Mesenchymal stem cell (in vitro differentiated cells and primary cell): ENCODE measurements around the gene FCGBP.

Source experiments
- DNase-seq: peaks from one replicate; pipeline ENCODE4 v3.0.0-alpha.2; 2013
- H2AFZ ChIP-seq: one replicate; pipeline ENCODE4 v1.6.1; 2013; ENCODE audit warnings: low read depth, mild to moderate bottlenecking, control low read depth, inconsistent platforms, low read length, moderate library complexity
- H2AK5ac ChIP-seq: 2 replicates; pipeline ENCODE4 v1.6.1; 2013; ENCODE audit warnings: low read length, moderate library complexity, mild to moderate bottlenecking, inconsistent platforms; ENCODE audit not compliant: severe bottlenecking
- H2BK120ac ChIP-seq: one replicate; pipeline ENCODE4 v1.6.1; 2013; ENCODE audit warnings: low read depth, mild to moderate bottlenecking, inconsistent platforms, low read length, moderate library complexity
- H2BK12ac ChIP-seq, 2 experiments: one replicate each; pipeline ENCODE4 v1.6.1; 2013; ENCODE audit warnings: inconsistent platforms in 2 of 2, low read length in 2 of 2, mild to moderate bottlenecking in 2 of 2, moderate library complexity in 2 of 2, control low read depth in 1 of 2
- H2BK15ac ChIP-seq: one replicate; pipeline ENCODE4 v1.6.1; 2013; ENCODE audit warnings: mild to moderate bottlenecking, low read depth, inconsistent platforms; ENCODE audit not compliant: poor library complexity, severe bottlenecking
- H2BK5ac ChIP-seq: 2 replicates; pipeline ENCODE4 v1.6.1; 2013; ENCODE audit warnings: low read depth, mild to moderate bottlenecking, low read length, control low read depth, inconsistent platforms; ENCODE audit not compliant: poor library complexity, severe bottlenecking
- H3K14ac ChIP-seq, 2 experiments: one replicate each; pipeline ENCODE4 v1.6.1; 2013; ENCODE audit warnings: inconsistent platforms in 2 of 2, low read length in 2 of 2, control low read depth in 1 of 2, mild to moderate bottlenecking in 1 of 2, moderate library complexity in 1 of 2
- H3K18ac ChIP-seq, 2 experiments: one replicate each; pipeline ENCODE4 v1.6.1; 2013; ENCODE audit warnings: inconsistent platforms in 2 of 2, low read length in 2 of 2, control low read depth in 1 of 2, low read depth in 1 of 2, mild to moderate bottlenecking in 1 of 2
- H3K23ac ChIP-seq, 2 experiments: one replicate each; pipeline ENCODE4 v1.6.1; 2013; ENCODE audit warnings: inconsistent platforms in 2 of 2, low read length in 2 of 2, mild to moderate bottlenecking in 2 of 2, moderate library complexity in 2 of 2, control low read depth in 1 of 2
- H3K27ac ChIP-seq: 2 replicates; pipeline ENCODE4 v1.5.1; 2013; ENCODE audit warnings: mild to moderate bottlenecking, moderate library complexity, low read length, control low read depth, inconsistent platforms; ENCODE audit not compliant: poor library complexity, severe bottlenecking
- H3K27me3 ChIP-seq, 2 experiments: 2 replicates each; pipeline versions ENCODE4 v1.6.1 to v1.7.0; 2013; ENCODE audit warnings: low read length in 2 of 2, mild to moderate bottlenecking in 2 of 2, moderate library complexity in 2 of 2, control low read depth in 1 of 2, inconsistent platforms in 1 of 2; ENCODE audit not compliant: control insufficient read depth in 1 of 2, insufficient read depth in 1 of 2
- H3K36me3 ChIP-seq, 2 experiments: 2 replicates each; pipeline versions ENCODE4 v1.6.1 to v1.7.0; 2013; ENCODE audit warnings: low read length in 2 of 2, control low read depth in 1 of 2, inconsistent platforms in 1 of 2, low read depth in 1 of 2, mild to moderate bottlenecking in 1 of 2; ENCODE audit not compliant: insufficient read depth in 2 of 2, control insufficient read depth in 1 of 2
- H3K4ac ChIP-seq, 2 experiments: one replicate each; pipeline ENCODE4 v1.6.1; 2013; ENCODE audit warnings: inconsistent platforms in 2 of 2, low read length in 2 of 2, mild to moderate bottlenecking in 2 of 2, moderate library complexity in 2 of 2, control low read depth in 1 of 2, low read depth in 1 of 2
- H3K4me1 ChIP-seq: 2 replicates; pipeline ENCODE4 v1.6.1; 2013; ENCODE audit warnings: low read depth, low read length, control low read depth; ENCODE audit not compliant: control insufficient read depth, insufficient read depth
- H3K4me2 ChIP-seq: 2 replicates; pipeline ENCODE4 v1.6.1; 2013; ENCODE audit warnings: low read length, mild to moderate bottlenecking, inconsistent platforms; ENCODE audit not compliant: poor library complexity, severe bottlenecking
- H3K4me3 ChIP-seq, 2 experiments: 2 replicates each; pipeline versions ENCODE4 v1.5.1 to v1.7.0; 2013; ENCODE audit warnings: low read length in 2 of 2, mild to moderate bottlenecking in 2 of 2, control low read depth in 1 of 2, low read depth in 1 of 2; ENCODE audit not compliant: insufficient read depth in 1 of 2
- H3K79me1 ChIP-seq: replicated peaks from 2 replicates; pipeline ENCODE4 v1.6.1; 2013; ENCODE audit warnings: mild to moderate bottlenecking, control low read depth, low read length, inconsistent platforms; ENCODE audit not compliant: poor library complexity, severe bottlenecking
- H3K9ac ChIP-seq: 2 replicates; pipeline ENCODE4 v1.7.0; 2013; ENCODE audit warnings: mild to moderate bottlenecking, low read length, moderate library complexity
- H3K9me3 ChIP-seq: 2 replicates; pipeline ENCODE4 v1.7.0; 2013; ENCODE audit warnings: mild to moderate bottlenecking, low read length; ENCODE audit not compliant: control insufficient read depth
- H4K8ac ChIP-seq: one replicate; pipeline ENCODE4 v1.6.1; 2013; ENCODE audit warnings: inconsistent platforms, mild to moderate bottlenecking, low read length, moderate library complexity
- H4K91ac ChIP-seq: one replicate; pipeline ENCODE4 v1.6.1; 2013; ENCODE audit warnings: mild to moderate bottlenecking, low read length, inconsistent platforms
- WGBS: methylation state at CpG from one replicate; pipeline ENCODE4 v1.1.7; 2013; ENCODE audit warnings: mixed read lengths; 5-methylcytosine and 5-hydroxymethylcytosine counted together

Gene FCGBP

GRCh38 chr19:39913682-39914333 is 20.6 kb downstream of the FCGBP start:
- Histone ChIP-seq H3K14ac (no peak overlapping the region), H3K9ac (no peak overlapping the region), H2BK15ac (no peak overlapping the region), H3K27me3 (peaks cover 0 to 33% of the 10 kb centered on the region in 2 experiments), H3K9me3 (no peaks in the 10 kb centered on the region), H3K27ac (no peak overlapping the region), H4K91ac (no peak overlapping the region), H2AFZ (no peak overlapping the region), H2BK5ac (no peak overlapping the region), H3K36me3 (peaks cover 0 to 5% of the 10 kb centered on the region in 2 experiments), H2BK120ac (no peak overlapping the region), H3K18ac (no peak overlapping the region), H2BK12ac (no peak overlapping the region), H3K4ac (no peak overlapping the region), H4K8ac (no peak overlapping the region), H3K79me1 (no peaks in the 10 kb centered on the region), H3K4me3 (no peak overlapping the region), H3K4me1 (no peaks in the 10 kb centered on the region), H3K4me2 (no peak overlapping the region), H3K23ac (no peak overlapping the region), H2AK5ac (no peak overlapping the region)
- no peak for DNase-seq
- 91% methylated on average over 20 of the region's 20 CpGs for WGBS

- Histone ChIP-seq H3K79me1 (no peaks in the 10 kb centered on the region), H3K27me3 (no peaks in the 10 kb centered on the region), H3K4me2 (no peak overlapping the region), H2BK12ac (no peak overlapping the region), H3K9ac (no peak overlapping the region), H2BK15ac (no peak overlapping the region), H3K4me3 (no peak overlapping the region), H2BK120ac (no peak overlapping the region), H3K14ac (no peak overlapping the region), H2AFZ (no peak overlapping the region), H3K18ac (no peak overlapping the region), H2BK5ac (no peak overlapping the region), H3K4me1 (no peaks in the 10 kb centered on the region), H3K27ac (no peak overlapping the region), H3K9me3 (no peaks in the 10 kb centered on the region), H3K36me3 (no peaks in the 10 kb centered on the region), H4K8ac (no peak overlapping the region), H4K91ac (no peak overlapping the region), H2AK5ac (no peak overlapping the region), H3K23ac (no peak overlapping the region), H3K4ac (no peak overlapping the region)
- DNase-seq = no peak
- 88% methylated on average over 6 of the region's 6 CpGs for WGBS
These were observed 25.6 kb downstream of the FCGBP start for GRCh38 chr19:39908803-39909202.

GRCh38 chr19:39906820-39907611 is 27.4 kb downstream of the FCGBP start:
- 97% methylated on average over 4 of the region's 5 CpGs for WGBS

GRCh38 chr19:39906283-39906682 is 28.2 kb downstream of the FCGBP start:
- 85% methylated on average over 7 of the region's 8 CpGs for WGBS
- Histone ChIP-seq H3K79me1 (no peaks in the 10 kb centered on the region), H3K27me3 (no peaks in the 10 kb centered on the region), H3K4me2 (no peak overlapping the region), H2AFZ (no peak overlapping the region), H2BK12ac (no peak overlapping the region), H2BK120ac (no peak overlapping the region), H3K4me1 (no peaks in the 10 kb centered on the region), H2AK5ac (no peak overlapping the region), H3K9ac (no peak overlapping the region), H3K14ac (no peak overlapping the region), H2BK5ac (no peak overlapping the region), H2BK15ac (no peak overlapping the region), H4K91ac (no peak overlapping the region), H3K23ac (no peak overlapping the region), H3K27ac (no peak overlapping the region), H3K36me3 (no peaks in the 10 kb centered on the region), H4K8ac (no peak overlapping the region), H3K4ac (no peak overlapping the region), H3K18ac (no peak overlapping the region), H3K4me3 (no peak overlapping the region), H3K9me3 (no peaks in the 10 kb centered on the region)
- no peak for DNase-seq

More at GRCh38 chr19:39906820-39907611, 27.4 kb downstream of the FCGBP start:
- Histone ChIP-seq H4K91ac (no peak overlapping the region), H4K8ac (no peak overlapping the region), H2AK5ac (no peak overlapping the region), H2BK5ac (no peak overlapping the region), H2BK120ac (no peak overlapping the region), H3K4me3 (no peak overlapping the region), H3K9ac (no peak overlapping the region), H3K9me3 (no peaks in the 10 kb centered on the region), H3K23ac (no peak overlapping the region), H3K79me1 (no peaks in the 10 kb centered on the region), H3K36me3 (no peaks in the 10 kb centered on the region), H3K27me3 (no peaks in the 10 kb centered on the region), H3K4me1 (no peaks in the 10 kb centered on the region), H3K4ac (no peak overlapping the region), H3K18ac (no peak overlapping the region), H2AFZ (no peak overlapping the region), H3K14ac (no peak overlapping the region), H3K4me2 (no peak overlapping the region), H2BK12ac (no peak overlapping the region), H3K27ac (no peak overlapping the region), H2BK15ac (no peak overlapping the region)
- no peak for DNase-seq
